Ovary (tissue), 3 donors: Measurements from ENCODE around the gene SLC15A1.

Experiments
- EP300 ChIP-seq: sonication (generic); formaldehyde crosslinking; IDR thresholded peaks from one replicate; pipeline ENCODE4 v1.6.1; 2017; ENCODE audit warnings: antibody characterized with exemption
- POLR2A ChIP-seq: fragments of 450-650 bp; IDR thresholded peaks from one replicate; pipeline ENCODE4 v1.6.1; 2017; ENCODE audit warnings: antibody characterized with exemption, mild to moderate bottlenecking, moderate library complexity
- TF ChIP-seq, protein P1 (sequence below), 3 donors: fragments of 450-650 bp in 2 of 3; fragments of 200-600 bp in 1 of 3; IDR thresholded peaks; one replicate each; pipeline versions ENCODE4 v1.5.1 to v1.8.0; 2016 to 2022; ENCODE audit warnings: antibody characterized with exemption in 3 of 3, mild to moderate bottlenecking in 1 of 3
- donor health status: DM: no; HTN: no; CAD: no.

DNA sequence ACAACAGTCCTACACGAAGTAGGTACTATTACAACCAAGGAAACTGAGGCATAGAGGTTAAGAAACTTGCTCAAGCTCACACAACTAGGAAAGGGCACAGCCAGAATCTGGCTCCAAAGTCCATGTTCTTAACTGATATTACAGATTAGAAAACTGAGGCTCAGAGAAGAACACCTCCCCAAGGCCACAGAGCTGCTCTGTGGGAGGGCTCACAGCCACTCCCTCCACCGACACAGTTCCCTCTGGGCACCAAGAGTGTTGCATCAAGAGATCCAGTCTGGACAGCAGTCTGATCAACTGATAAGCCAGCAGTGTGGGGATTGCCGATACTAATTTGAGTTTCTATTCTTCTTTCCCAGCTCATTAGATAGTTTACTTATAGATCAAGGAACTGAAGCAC is 29.5 kb downstream of the SLC15A1 start:
- no peak for TF ChIP-seq POLR2A
- TF ChIP-seq, protein P1, sequence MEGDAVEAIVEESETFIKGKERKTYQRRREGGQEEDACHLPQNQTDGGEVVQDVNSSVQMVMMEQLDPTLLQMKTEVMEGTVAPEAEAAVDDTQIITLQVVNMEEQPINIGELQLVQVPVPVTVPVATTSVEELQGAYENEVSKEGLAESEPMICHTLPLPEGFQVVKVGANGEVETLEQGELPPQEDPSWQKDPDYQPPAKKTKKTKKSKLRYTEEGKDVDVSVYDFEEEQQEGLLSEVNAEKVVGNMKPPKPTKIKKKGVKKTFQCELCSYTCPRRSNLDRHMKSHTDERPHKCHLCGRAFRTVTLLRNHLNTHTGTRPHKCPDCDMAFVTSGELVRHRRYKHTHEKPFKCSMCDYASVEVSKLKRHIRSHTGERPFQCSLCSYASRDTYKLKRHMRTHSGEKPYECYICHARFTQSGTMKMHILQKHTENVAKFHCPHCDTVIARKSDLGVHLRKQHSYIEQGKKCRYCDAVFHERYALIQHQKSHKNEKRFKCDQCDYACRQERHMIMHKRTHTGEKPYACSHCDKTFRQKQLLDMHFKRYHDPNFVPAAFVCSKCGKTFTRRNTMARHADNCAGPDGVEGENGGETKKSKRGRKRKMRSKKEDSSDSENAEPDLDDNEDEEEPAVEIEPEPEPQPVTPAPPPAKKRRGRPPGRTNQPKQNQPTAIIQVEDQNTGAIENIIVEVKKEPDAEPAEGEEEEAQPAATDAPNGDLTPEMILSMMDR (IDR thresholded peaks at IDR 0.05): no peak
- no peak for TF ChIP-seq EP300
